Stimulated activated CD4-positive, alpha-beta T cell treated with anti-CD3 and anti-CD28 coated beads, Interleukin-2, amount 100 ng/mL, for 24 hours (primary cell): ENCODE measurements around the gene CUL5.

Experiments used
- DNase-seq, 2 donors: peaks; one replicate each; pipeline ENCODE4 v3.0.0-alpha.2; 2020

CUL5 gene

DNA sequence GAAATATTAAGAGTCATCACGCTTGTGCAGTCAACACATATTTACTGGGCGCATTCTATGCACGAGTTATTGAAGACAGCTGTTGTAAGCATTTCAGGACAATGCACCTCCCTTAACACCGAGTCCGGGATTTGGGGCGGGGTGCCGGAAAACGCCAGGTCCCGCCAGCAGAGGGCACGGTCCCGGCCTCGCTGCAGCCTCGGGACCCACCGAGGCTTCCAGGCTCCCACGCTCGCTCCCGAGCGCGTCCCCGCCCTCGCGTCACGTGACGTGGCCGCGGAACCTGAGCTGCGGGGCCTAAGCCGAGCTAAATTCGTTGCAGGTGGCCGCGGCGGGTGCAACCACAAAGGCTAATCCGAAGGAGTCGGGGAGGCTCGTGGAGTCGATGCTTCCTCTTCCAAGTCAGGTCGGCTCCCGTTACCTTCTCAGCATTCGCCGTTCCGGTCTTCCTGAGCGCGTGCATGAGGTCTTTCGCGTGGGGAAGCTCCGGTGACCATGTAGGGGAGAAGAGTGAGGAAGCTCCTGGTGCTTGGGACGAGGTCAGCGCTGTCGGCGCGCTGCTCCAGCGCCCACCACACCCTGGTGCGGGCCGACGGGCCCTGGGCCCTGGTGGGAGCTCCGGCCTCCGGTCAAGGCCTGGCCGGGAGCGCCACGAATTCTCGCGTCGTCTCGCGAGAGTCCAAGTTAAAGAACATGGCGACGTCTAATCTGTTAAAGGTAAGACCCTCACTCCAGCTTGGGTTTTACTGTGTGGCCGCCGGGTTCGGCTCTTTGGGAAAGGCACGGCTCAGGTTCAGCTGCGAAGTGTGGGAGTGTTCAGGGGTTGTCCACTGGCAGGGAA lies at the start of gene CUL5:
Gene CUL5, plus strand, starts transcription at position 243 of the 841 bp plus-strand sequence. Its CDS starts 451 bp downstream, at position 694.
- peak; percentile 92 to 93 for DNase-seq

GRCh38 chr11:107961480-107961879 lies 47.2 kb upstream of the CUL5 start:
- DNase-seq, result no peak

DNA sequence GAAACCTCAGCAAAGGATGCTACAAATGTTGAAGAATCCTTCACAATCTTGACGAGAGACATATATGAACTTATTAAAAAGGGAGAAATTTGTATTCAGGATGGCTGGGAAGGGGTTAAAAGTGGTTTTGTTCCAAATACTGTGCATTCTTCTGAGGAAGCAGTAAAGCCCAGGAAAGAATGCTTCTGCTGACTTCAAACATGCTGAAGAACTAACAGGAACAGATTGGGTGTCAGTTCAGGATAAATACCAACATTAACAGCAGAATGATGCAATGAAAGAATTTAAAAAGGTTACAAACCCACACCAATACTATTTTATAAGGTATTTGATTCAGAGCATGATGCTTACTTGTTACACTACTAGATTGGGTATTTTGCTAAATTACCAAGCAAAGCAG lies 46.5 kb upstream of the CUL5 start:
- DNase-seq, result no peak

- no peak for DNase-seq
Measured at GRCh38 chr11:107963091-107963490, 45.6 kb upstream of the CUL5 start.

DNA sequence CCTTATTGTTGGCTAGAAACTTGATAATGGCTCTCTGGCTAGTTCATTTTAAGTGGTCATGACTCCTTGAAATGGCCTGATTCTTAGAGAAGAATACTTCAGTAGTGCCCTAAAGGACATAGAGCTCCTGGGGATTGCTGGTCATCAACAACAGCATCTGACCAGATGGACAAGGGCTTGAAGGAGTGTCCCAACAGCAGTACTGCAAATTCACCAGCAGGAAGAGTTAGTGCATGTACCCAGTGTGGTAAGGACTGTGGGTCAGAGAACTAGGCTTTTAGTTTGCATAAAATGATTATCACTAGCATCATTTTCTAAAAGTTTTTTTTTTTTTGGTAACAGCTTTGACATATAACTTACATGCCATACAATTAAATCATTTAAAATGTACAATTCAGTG lies 39.5 kb upstream of the CUL5 start:
- no peak for DNase-seq

DNA sequence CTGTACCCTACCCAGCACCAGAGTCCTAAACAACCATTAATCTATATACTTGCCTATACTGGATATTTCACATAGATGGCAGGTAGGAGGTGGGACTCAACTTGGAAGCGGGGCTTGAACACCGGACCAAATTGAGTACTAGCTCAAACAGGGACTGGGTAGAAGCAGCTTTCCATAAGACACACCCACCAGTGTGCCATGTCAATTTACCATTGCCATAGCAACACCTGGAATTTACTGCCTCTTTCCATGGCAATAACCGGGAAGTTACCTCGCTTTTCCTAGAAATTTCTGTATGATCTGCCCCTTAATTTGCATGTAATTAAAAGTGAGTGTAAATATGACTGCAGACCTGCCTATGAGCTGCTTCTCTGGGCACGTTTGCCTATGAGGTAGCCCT lies 38.6 kb upstream of the CUL5 start:
- no peak for DNase-seq

- no peak for DNase-seq
Measured at GRCh38 chr11:107973641-107974040, 35.1 kb upstream of the CUL5 start.

GRCh38 chr11:107988397-107989158 lies 20.1 kb upstream of the CUL5 start:
- no peak for DNase-seq

GRCh38 chr11:107991868-107992414 lies 16.8 kb upstream of the CUL5 start:
- DNase-seq, result no peak

- no peak for DNase-seq
Measured at GRCh38 chr11:107996006-107996776, 12.5 kb upstream of the CUL5 start.

DNA sequence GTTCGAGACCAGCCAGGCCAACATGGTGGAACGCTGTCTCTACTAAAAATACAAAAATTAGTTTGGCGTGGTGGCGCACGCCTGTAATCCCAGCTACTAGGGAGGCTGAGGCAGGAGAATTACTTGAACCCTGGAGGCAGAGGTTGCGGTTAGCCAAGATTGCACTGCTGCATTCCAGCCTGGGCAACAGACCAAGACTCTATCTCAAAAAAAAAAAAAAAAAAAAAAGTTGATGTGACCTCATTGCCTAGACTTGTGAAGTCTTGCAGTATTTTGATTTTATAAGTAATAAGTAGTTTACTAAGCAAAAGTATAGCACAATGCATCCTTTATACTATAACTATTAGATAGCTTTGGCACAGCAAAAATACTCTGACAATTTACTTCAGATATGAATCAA lies 9.9 kb upstream of the CUL5 start:
- no peak for DNase-seq

DNA sequence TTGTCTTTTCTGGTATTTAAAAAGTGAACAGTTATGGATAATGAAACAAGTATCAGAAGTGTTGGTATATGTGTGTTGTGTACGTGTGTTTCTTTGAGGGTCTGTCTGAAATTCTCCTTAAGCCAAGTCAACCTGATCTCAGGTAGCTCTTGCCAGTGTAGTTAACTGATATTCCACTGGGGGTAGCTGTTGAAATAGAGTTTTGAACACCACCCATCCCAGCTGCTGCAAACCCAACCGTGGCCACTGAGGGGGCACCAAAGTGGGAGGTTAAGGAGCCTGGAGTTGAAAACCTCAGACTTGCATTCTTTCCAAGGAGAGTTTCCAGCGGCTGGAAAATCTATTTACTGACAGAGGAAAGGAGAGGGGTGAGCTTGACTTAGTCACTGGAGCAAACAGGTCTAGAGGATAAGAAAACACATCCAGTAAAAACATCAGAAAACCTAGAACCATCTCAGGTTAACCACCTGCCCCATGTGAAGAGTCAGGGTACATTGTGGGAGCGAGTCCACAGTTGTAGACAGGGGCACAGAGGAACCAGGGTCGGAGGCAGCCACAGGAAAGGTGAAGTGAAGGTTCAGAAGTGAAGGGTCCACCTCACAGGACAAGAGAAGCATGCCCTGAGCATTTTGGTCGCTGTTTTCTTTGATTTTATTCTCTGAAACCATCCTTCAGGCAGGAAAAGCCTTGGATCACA lies 8.8 kb upstream of the CUL5 start:
- peak; percentile 7 to 19 for DNase-seq

DNA sequence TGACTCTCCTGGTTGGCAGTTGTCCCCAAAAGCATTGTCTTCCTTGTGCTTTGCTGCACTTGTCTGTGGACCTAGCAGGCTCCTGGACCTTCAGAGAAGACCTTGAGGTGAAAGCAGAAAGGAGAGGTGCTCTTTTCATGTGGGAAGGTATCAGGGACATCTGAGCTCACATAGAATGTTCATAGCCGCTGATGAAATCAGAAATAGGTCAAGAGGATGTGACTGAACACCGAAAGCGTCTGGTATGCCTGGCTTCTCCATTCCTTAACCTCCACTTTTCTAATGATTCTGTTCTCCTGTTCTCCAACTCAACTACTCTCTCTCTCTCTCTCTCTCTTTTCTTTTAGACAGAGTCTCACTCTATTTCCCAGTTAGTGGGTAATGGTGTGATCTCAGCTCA lies 6.2 kb upstream of the CUL5 start:
- no peak for DNase-seq

- DNase-seq, result no peak
Measured at GRCh38 chr11:108003623-108004022, 5.1 kb upstream of the CUL5 start.

DNA sequence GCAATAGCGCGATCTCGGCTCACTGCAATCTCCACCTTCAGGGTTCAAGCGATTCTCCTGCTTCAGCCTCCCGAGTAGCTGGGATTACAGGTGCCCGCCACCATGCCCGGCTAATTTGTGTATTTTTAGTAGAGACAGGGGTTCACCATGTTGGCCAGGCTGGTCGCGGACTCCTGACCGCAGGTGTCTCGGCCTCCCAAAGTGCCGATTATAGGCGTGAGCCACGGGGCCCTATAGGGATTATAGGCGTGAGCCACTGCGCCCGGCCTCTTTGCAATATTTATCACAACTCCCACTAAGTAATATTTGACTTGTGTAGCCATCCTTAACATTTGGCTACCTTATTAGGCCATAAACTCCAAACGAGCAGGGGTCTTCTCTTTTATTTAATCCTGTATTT lies 879 bp upstream of the CUL5 start:
- no peak for DNase-seq

GRCh38 chr11:108009497-108010370 lies 1.0 kb downstream of the CUL5 start:
- peak; percentile 10 to 29 for DNase-seq

DNA sequence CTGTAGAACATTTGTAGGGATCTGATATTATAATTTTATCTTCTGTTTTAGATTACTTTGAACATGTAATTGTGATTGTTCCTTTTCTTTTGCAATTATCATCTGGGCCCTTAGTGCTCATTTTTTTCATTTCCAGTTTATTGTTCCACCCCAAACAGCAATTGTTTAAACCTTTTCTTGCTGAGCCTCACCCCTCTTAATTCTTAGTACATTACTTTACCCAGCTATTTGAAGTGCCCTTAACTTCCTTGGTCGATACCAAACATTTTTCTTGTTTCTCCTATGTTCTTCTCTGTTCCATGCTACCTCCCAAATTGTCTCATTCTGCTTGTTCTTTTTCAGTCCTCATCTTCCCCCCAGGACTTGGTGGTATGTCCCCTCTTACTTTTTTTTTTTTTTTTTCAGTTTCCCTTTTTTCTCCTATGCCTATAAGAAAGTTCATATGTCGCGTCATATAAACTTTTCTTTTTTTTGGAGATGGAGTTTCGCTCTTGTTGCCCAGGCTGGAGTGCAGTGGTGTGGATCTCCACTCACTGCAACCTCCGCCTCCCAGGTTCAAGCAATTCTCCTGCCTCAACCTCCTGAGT lies 3.5 kb downstream of the CUL5 start:
- no peak for DNase-seq

GRCh38 chr11:108016647-108017046 lies 7.9 kb downstream of the CUL5 start:
- no peak for DNase-seq

DNA sequence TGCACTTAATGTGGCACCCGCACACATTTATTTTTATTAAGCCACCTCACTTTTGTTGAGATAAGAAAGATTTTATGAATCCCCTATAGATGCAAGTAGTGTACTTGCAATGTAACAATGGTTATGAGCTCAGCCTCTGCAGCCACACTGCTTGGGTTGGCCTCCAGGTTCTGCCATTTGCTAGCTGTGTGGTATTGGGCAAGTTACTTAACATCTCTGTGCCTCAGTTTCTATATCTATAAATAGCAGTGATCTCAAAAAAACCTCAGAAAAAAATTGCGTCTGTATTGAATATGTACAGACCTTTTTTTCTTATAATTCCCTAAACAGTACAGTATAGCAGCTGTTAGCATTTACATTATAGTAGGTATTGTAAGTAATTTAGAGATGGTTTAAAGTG lies 10.0 kb downstream of the CUL5 start:
- no peak for DNase-seq

- DNase-seq, result no peak
Measured at GRCh38 chr11:108019870-108020540, 11.3 kb downstream of the CUL5 start.
